AG04450 (cell line): Measurements from ENCODE around the gene PPM1L. TPM values are rescaled to one million over a fixed set of nuclear protein-coding genes. Genes with fewer than 3 reads are reported as not detected.
A peak's percentile ranks its signal among the peaks of the same experiment; 100 is the strongest.

Experiments
- CTCF ChIA-PET: fragments of 300-600, 350-600 bp; formaldehyde crosslinking; extraction: SDS; loops from one replicate; lab custom pipeline; 2022; ENCODE audit warnings: antibody characterized with exemption, inconsistent platforms; lab: Charles Lee
- POLR2A ChIA-PET: fragments of 350-600 bp; formaldehyde crosslinking; extraction: SDS; loops from one replicate; lab custom pipeline; 2021; ENCODE audit warnings: antibody characterized with exemption, inconsistent platforms; lab: Yijun Ruan, JAX
- DNase-seq: peaks from one replicate; pipeline ENCODE4 v3.0.0-alpha.2; 2011; ENCODE audit warnings: low read depth, low spot score
- H3K27ac ChIP-seq: one replicate; pipeline ENCODE4 v1.5.1; 2012; ENCODE audit warnings: low read depth, low read length, control low read depth
- H3K27me3 ChIP-seq: one replicate; pipeline ENCODE4 v1.6.0; 2012; ENCODE audit warnings: low read length; ENCODE audit not compliant: control insufficient read depth, insufficient read depth
- H3K4me3 ChIP-seq: 2 replicates; pipeline ENCODE4 v1.5.1; 2011; ENCODE audit warnings: mild to moderate bottlenecking, low read depth, low read length, control low read depth
- H3K9me3 ChIP-seq: 2 replicates; pipeline ENCODE4 v1.5.1; 2012; ENCODE audit warnings: low read length; ENCODE audit not compliant: control insufficient read depth, insufficient read depth
- CTCF ChIP-seq: IDR thresholded peaks from 2 replicates; pipeline ENCODE4 v1.5.1; 2011; ENCODE audit warnings: low read depth, low read length, control low read depth, inconsistent platforms
- polyA plus RNA-seq: library from polyadenylated mRNA; depleted of rRNA; stranded (reverse); fragments of >200 nt; gene quantifications from 2 replicates; pipeline ENCODE4 v1.2.3, GENCODE V29; 2011

The PPM1L gene
- polyA plus RNA-seq, 1 experiment: 0.33 TPM

GRCh38 chr3:160883373-160883772 lies 127.3 kb downstream of the PPM1L start:
- H3K27me3 ChIP-seq: no peaks in the 10 kb centered on the region
- no peak overlapping the region for H3K27ac ChIP-seq
- H3K9me3 ChIP-seq: no peaks in the 10 kb centered on the region
- no peak overlapping the region for H3K4me3 ChIP-seq
- DNase-seq: no peak
- POLR2A ChIA-PET: no interaction called here
- no peak for TF ChIP-seq CTCF
- CTCF ChIA-PET: no interaction called here

- Histone ChIP-seq H3K4me3 (no peak overlapping the region), H3K27me3 (no peaks in the 10 kb centered on the region), H3K27ac (no peak overlapping the region), H3K9me3 (no peaks in the 10 kb centered on the region)
- CTCF ChIA-PET: interaction anchor here (0.6 to 1.8 kb wide), 2 partner anchors 200 to 507 kb away, joined by 3 to 4 read pairs; no protein-coding TSS in a partner anchor
- peak; percentile 38 for DNase-seq
- POLR2A ChIA-PET: no interaction called here
- no peak for TF ChIP-seq CTCF
These were observed 129.8 kb downstream of the PPM1L start for GRCh38 chr3:160885791-160886286.

GRCh38 chr3:160886421-160886820 lies 130.4 kb downstream of the PPM1L start:
- TF ChIP-seq CTCF: no peak
- H3K27me3 ChIP-seq: no peaks in the 10 kb centered on the region
- no peak for DNase-seq
- ChIA-PET CTCF (no interaction called here), POLR2A (no interaction called here)
- no peak overlapping the region for H3K27ac ChIP-seq
- H3K9me3 ChIP-seq: no peaks in the 10 kb centered on the region
- H3K4me3 ChIP-seq: no peak overlapping the region

- no peak for DNase-seq
- ChIA-PET CTCF (no interaction called here), POLR2A (no interaction called here)
- no peaks in the 10 kb centered on the region for H3K27me3 ChIP-seq
- H3K9me3 ChIP-seq: no peaks in the 10 kb centered on the region
- no peak overlapping the region for H3K4me3 ChIP-seq
- no peak for TF ChIP-seq CTCF
- H3K27ac ChIP-seq: no peak overlapping the region
These were observed 137.2 kb downstream of the PPM1L start for GRCh38 chr3:160893207-160893606.

GRCh38 chr3:160904691-160905090 lies 148.7 kb downstream of the PPM1L start:
- CTCF ChIA-PET: interaction anchor here (1.2 to 1.4 kb wide), 2 partner anchors 16 to 37 kb away, joined by 3 to 5 read pairs; no protein-coding TSS in a partner anchor
- H3K27me3 ChIP-seq: no peaks in the 10 kb centered on the region
- POLR2A ChIA-PET: no interaction called here
- H3K9me3 ChIP-seq: no peaks in the 10 kb centered on the region
- H3K27ac ChIP-seq: no peak overlapping the region
- DNase-seq: no peak
- no peak overlapping the region for H3K4me3 ChIP-seq
- TF ChIP-seq CTCF: no peak
